ENCODE results near the gene ADSS1. TPM values are rescaled to one million over a fixed set of nuclear protein-coding genes. Genes with fewer than 3 reads are reported as not detected.
A peak's percentile ranks its signal among the peaks of the same experiment; 100 is the strongest.
"Not testable (repeated sequence)": the region's sequence is repeated elsewhere in the genome, so short reads cannot be mapped to it uniquely, and the experiment has no call there.

ADSS1 gene
- total RNA-seq, 1 experiment from 2014 or later, result 19.8 TPM

DNA sequence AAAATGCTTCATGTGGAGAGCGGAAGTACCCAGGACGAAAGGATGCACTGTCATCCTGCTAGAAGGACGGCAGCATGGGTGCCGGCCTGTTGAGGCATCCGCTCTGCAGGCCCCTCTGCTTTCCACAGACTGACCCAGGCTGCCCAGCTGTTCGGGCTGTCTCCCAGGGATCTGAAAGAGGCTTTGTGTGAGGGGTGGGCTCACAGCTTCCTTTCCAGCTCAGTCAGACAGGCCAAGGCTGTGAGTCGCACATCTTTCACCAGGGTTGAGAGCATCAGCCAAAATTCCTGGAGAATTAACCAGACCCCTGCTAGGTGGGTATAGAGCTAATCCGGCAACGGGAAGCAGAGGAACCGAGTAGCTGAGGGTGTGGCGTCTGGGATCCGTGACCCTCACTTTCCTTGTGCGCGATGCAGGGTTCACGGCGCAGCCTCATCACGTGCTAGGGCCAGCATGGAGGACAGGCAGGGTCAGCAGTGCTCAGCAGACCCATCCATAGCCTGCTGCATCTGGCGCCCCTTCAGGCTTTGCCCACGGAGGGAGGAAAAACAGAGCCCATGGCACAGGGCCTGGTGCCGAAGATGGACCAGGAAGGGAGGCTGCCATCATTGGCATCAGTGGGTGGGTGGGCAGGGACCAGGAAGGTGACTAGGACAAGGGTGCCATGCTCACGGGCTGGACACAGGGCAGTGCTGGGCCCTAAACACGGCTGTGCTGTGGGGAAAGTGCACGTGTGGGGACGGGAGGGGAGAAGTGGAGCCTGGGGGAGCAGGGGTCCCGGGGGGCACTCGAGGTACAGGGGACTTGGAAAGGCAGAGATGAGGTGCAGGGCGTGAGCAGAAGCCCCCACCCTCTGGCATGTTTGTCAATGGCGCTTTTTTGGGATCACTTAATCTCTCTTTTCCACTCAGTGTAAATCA, 19.7 kb downstream of the ADSS1 start:
- no peak for DNase-seq (ENCODE audit: extremely low read depth, low read depth)

GRCh38 chr14:104744484-104744883, 20.5 kb downstream of the ADSS1 start:
- no peak for DNase-seq (ENCODE audit: extremely low read depth, low read depth)

- no peak for DNase-seq (ENCODE audit: extremely low read depth, low read depth)
Measured at GRCh38 chr14:104745431-104745830, 21.4 kb downstream of the ADSS1 start.

- no peak for DNase-seq (ENCODE audit: extremely low read depth, low read depth)
Measured at GRCh38 chr14:104746071-104746545, 22.1 kb downstream of the ADSS1 start.

DNA sequence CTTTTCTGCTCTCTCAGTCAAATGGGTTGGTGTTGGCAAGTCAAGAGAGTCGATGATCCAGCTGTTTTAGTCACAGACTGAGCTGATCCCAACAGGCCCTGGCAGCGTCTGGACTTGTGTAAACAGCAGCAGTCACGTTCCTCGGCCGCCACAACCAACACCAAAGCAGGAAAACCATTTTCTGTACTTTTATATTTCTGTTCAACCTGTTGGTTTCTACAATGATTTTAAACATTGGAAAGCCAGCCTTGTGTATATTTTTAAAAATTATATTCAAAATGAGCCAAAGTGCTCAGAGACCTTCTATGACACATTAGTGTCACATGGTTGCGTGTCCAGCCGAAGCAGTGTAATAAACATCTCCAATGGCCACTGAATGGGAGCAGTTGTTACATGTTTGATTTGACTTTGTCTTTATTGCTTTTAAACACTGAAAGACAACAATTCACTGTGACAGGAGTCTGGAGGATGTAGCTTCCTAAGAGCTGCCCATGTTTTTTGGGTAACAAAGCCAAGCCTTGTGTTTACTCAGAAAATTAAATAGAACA, 23.0 kb downstream of the ADSS1 start:
- DNase-seq (ENCODE audit: extremely low read depth, low read depth), result no peak

DNA sequence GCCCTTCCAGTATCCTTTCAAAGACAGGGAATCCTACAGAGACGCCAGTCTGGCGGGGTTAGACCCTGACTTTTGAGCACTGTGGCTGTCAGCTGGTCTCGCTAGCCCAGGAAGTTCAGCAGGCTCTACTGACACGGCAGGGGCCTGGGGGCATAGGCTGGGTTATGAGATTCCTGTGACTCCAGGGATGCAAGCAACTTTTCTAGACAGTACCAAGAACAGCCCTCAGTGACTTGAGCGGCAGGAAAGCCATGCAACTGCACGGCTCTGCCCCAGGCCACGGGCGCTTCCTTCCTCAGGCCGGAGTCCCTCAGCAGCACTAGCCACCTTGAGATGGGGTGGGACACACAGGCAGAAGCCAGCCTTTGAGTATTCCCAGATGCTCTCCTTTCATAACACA, 23.8 kb downstream of the ADSS1 start:
- DNase-seq (ENCODE audit: extremely low read depth, low read depth), result no peak

DNA sequence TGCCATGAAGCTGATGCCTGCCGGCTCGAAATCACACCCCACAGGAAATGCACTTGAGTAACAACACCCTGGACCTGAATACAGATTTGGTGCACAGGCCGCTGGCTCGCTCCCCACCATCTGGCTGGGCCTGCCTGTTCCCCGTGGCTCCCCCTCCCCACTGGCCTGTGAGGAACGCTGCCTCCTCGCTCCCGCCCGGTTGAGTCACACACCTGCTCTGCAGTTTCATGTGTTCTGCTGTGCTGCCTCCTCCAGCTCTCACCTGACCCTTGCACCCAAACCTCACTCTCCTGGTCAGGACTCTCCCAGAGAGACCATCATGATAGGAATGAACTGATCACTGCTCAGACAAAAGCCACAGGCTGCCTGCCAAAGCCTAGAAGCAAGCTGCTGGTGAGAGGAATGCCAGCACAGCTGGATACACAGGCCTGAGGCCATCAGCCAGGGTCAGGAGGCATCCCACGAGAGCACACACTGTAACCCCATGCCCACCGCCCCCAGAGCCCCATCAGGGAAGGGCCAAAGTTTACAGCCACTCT, 25.2 kb downstream of the ADSS1 start:
- DNase-seq (ENCODE audit: extremely low read depth, low read depth), result no peak

DNA sequence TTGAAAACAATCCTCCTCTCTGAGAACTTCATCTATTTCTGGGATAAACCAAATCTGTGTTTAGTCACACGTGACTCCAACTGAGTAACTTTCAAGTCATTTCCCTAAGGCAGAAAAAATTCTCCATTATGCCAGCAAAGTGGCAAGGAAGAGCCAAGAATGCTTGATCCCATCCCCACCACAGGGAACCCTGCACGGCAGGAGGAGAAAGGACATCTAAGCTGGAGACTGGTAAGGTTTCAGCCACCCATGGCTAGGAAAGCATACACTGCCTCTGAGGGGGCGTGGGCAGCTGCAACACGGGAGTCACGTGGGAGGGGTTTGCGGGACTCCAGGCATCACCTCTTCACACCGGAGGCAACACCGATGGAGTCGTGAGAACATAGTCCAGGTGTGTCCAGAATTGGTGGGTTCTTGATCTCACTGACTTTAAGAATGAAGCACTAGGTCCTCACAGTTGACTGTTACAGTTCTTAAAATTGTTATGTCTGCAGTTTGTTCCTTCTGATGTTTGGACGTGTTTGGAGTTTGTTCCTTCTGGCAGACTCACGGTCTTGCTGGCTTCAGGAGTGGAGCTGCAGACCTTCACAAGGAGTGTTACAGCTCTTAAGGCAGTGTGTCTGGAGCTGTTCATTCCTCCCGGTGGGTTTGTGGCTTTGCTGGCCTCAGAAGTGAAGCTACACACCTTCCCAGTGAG, 26.2 kb downstream of the ADSS1 start:
- DNase-seq (ENCODE audit: extremely low read depth, low read depth), result no peak

- not testable (repeated sequence) for DNase-seq (ENCODE audit: extremely low read depth, low read depth)
Measured at GRCh38 chr14:104750753-104751057, 26.7 kb downstream of the ADSS1 start.

GRCh38 chr14:104751539-104752422, 27.8 kb downstream of the ADSS1 start:
- DNase-seq (ENCODE audit: extremely low read depth, low read depth), result no peak

- DNase-seq (ENCODE audit: extremely low read depth, low read depth), result no peak
Measured at GRCh38 chr14:104752423-104752734, 28.4 kb downstream of the ADSS1 start.

GRCh38 chr14:104752735-104753527, 28.9 kb downstream of the ADSS1 start, which contains the start of gene SIVA1:
TSS of gene SIVA1 (plus strand) at chr14:104753147. CDS start at chr14:104753202, 55 bp downstream.
- peak; percentile 99 for DNase-seq (ENCODE audit: extremely low read depth, low read depth)

DNA sequence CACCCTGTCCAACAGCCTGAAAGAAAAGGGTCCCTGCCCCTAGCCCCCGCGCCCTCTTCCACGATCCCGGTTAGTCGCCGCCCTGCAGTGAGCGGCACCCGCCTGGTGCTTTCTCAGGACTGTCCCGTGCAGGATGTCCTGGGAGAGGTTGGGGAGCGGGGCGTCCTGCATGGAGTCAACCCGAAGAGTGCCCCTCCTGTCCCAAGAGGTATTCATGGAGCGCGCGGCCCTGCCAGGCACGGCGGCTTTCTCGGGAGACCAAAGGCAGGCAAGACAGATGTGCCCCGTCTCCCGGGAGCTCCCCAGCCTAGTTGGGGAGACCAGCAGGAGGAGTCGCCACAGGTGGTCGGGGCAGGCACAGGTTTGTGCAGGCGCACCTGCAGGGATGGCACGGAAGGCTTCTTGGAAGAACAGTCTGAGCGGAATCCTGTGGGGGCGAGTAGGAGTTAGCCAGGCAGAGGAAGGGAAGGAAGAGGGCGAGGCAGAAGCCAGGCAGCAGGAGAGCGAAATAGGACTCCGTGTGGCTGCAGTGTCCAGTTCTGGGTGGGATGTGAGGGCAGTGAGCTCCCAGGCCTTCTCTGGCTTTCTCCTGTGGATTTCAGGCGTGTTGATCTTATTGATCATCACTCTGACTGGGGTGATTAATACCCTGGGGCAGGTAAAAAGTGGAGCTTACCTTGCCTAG, 29.6 kb downstream of the ADSS1 start:
- DNase-seq (ENCODE audit: extremely low read depth, low read depth), result no peak

- no peak for DNase-seq (ENCODE audit: extremely low read depth, low read depth)
Measured at GRCh38 chr14:104754213-104754851, 30.3 kb downstream of the ADSS1 start.

DNA sequence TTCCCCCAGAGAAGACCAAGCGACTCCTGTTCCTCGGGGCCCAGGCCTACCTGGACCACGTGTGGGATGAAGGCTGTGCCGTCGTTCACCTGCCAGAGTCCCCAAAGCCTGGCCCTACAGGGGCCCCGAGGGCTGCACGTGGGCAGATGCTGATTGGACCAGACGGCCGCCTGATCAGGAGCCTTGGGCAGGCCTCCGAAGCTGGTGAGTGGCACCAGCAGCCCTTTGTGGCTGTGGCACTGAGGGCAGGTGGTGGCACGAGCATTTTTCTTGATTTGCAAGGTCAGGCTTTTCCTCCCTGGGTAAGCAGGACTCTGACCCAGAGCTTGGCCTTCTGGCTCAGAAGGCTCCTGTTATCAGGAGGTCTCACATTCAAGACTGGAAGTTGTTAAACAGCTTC, 31.6 kb downstream of the ADSS1 start:
- DNase-seq (ENCODE audit: extremely low read depth, low read depth), result no peak

GRCh38 chr14:104756477-104757237, 32.6 kb downstream of the ADSS1 start:
- DNase-seq (ENCODE audit: extremely low read depth, low read depth), result no peak

DNA sequence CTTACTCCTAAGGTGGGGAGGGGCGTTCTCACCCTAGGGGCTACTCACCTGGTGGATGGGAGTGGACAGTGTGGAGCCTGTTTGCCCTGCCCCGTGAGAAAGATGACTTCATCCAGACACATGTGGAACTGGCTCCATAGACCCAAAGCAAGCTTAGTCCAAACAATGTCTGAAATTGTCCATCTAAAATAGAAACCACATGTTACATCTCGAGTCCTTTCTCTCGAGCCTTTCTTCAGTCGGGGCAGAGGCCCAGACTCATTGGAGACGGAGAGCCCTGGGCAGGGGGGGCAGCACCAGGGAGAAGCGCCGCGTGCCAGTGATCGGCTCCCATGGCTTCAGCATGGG, 33.2 kb downstream of the ADSS1 start:
- no peak for DNase-seq (ENCODE audit: extremely low read depth, low read depth)
